Skeletal muscle satellite cell (primary cell): ENCODE results near the gene STKLD1.
"Not testable (repeated sequence)": the region's sequence is repeated elsewhere in the genome, so short reads cannot be mapped to it uniquely, and the experiment has no call there.

Experiments
- H3K27me3 ChIP-seq: 2 replicates; pipeline ENCODE4 v1.7.0; 2013; ENCODE audit warnings: low read length; ENCODE audit not compliant: control insufficient read depth, insufficient read depth
- H3K36me3 ChIP-seq: 2 replicates; pipeline ENCODE4 v1.7.0; 2013; ENCODE audit warnings: mild to moderate bottlenecking, control low read depth, low read length; ENCODE audit not compliant: insufficient read depth
- H3K4me1 ChIP-seq: 2 replicates; pipeline ENCODE4 v1.7.0; 2013; ENCODE audit warnings: low read length; ENCODE audit not compliant: control insufficient read depth, insufficient read depth
- H3K4me2 ChIP-seq: 2 replicates; pipeline ENCODE4 v1.7.0; 2013; ENCODE audit warnings: mild to moderate bottlenecking, low read length
- H3K4me3 ChIP-seq: 2 replicates; pipeline ENCODE4 v1.7.0; 2013; ENCODE audit warnings: low read length
- H3K9ac ChIP-seq: 2 replicates; pipeline ENCODE4 v1.7.0; 2013; ENCODE audit warnings: mild to moderate bottlenecking, low read depth, low read length, moderate library complexity
- H3K9me3 ChIP-seq: replicated peaks from 2 replicates; pipeline ENCODE4 v1.7.0; 2013; ENCODE audit warnings: mild to moderate bottlenecking, control low read depth, low read length

The STKLD1 gene

GRCh38 chr9:133440874-133441273 lies 64.7 kb downstream of the STKLD1 start:
- Histone ChIP-seq H3K4me2 (no peak overlapping the region), H3K4me3 (no peak overlapping the region), H3K27me3 (peaks cover 9% of the 10 kb centered on the region), H3K36me3 (no peaks in the 10 kb centered on the region), H3K9me3 (no peaks in the 10 kb centered on the region), H3K4me1 (no peaks in the 10 kb centered on the region), H3K9ac (no peak overlapping the region)

GRCh38 chr9:133441571-133441970 lies 65.4 kb downstream of the STKLD1 start:
- no peaks in the 10 kb centered on the region for H3K4me1 ChIP-seq
- H3K9me3 ChIP-seq: no peaks in the 10 kb centered on the region
- no peaks in the 10 kb centered on the region for H3K36me3 ChIP-seq
- no peak overlapping the region for H3K9ac ChIP-seq
- no peak overlapping the region for H3K4me3 ChIP-seq
- peaks cover 16% of the 10 kb centered on the region for H3K27me3 ChIP-seq
- H3K4me2 ChIP-seq: no peak overlapping the region

GRCh38 chr9:133443248-133443647 lies 67.1 kb downstream of the STKLD1 start:
- no peaks in the 10 kb centered on the region for H3K4me1 ChIP-seq
- H3K9me3 ChIP-seq: no peaks in the 10 kb centered on the region
- H3K36me3 ChIP-seq: no peaks in the 10 kb centered on the region
- H3K4me3 ChIP-seq: no peak overlapping the region
- peaks cover 16% of the 10 kb centered on the region for H3K27me3 ChIP-seq
- no peak overlapping the region for H3K4me2 ChIP-seq
- H3K9ac ChIP-seq: no peak overlapping the region

- no peak overlapping the region for H3K9ac ChIP-seq
- peaks cover 16% of the 10 kb centered on the region for H3K27me3 ChIP-seq
- H3K9me3 ChIP-seq: no peaks in the 10 kb centered on the region
- H3K4me2 ChIP-seq: no peak overlapping the region
- H3K36me3 ChIP-seq: no peaks in the 10 kb centered on the region
- no peak overlapping the region for H3K4me3 ChIP-seq
- no peaks in the 10 kb centered on the region for H3K4me1 ChIP-seq
These were observed 67.8 kb downstream of the STKLD1 start for GRCh38 chr9:133443982-133444381.

GRCh38 chr9:133445293-133445969 lies 69.3 kb downstream of the STKLD1 start:
- Histone ChIP-seq H3K4me3 (no peak overlapping the region), H3K4me1 (no peaks in the 10 kb centered on the region), H3K27me3 (peaks cover 16% of the 10 kb centered on the region), H3K4me2 (no peak overlapping the region), H3K36me3 (no peaks in the 10 kb centered on the region), H3K9ac (no peak overlapping the region), H3K9me3 (no peaks in the 10 kb centered on the region)

DNA sequence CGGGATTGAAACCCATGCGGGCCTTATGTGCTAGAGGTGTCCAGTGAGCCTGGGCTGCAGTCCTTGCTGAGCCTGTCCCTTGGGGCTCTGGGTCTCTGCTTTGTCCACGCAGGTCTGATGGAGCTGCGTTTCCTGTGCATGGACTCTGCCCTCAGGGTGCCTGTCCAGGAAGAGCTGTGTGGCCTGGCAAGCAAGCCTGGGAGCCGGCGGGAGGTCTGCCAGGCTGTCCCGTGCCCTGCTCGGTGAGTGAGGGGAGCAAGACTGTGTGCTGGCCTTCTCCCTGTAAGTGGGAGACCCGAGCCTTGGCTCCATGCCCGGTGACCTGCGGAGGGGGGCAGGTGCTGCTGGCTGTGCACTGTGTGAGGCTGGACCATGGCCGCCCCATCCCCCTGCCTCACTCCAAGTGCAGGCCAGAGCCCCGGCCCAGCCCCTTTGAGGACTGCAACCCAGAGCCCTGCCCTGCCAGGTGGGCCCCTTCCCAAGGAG lies 72.4 kb downstream of the STKLD1 start:
- H3K4me1 ChIP-seq: no peaks in the 10 kb centered on the region

GRCh38 chr9:133449760-133450159 lies 73.6 kb downstream of the STKLD1 start:
- H3K9ac ChIP-seq: no peak overlapping the region
- no peaks in the 10 kb centered on the region for H3K4me1 ChIP-seq
- peaks cover 21% of the 10 kb centered on the region for H3K27me3 ChIP-seq
- no peaks in the 10 kb centered on the region for H3K36me3 ChIP-seq
- H3K4me3 ChIP-seq: no peak overlapping the region
- no peak overlapping the region for H3K4me2 ChIP-seq
- no peaks in the 10 kb centered on the region for H3K9me3 ChIP-seq

More for the DNA sequence above, 72.4 kb downstream of the STKLD1 start:
- Histone ChIP-seq H3K9ac (no peak overlapping the region), H3K4me2 (no peak overlapping the region), H3K9me3 (no peaks in the 10 kb centered on the region), H3K27me3 (peaks cover 16% of the 10 kb centered on the region), H3K4me3 (no peak overlapping the region), H3K36me3 (no peaks in the 10 kb centered on the region)

DNA sequence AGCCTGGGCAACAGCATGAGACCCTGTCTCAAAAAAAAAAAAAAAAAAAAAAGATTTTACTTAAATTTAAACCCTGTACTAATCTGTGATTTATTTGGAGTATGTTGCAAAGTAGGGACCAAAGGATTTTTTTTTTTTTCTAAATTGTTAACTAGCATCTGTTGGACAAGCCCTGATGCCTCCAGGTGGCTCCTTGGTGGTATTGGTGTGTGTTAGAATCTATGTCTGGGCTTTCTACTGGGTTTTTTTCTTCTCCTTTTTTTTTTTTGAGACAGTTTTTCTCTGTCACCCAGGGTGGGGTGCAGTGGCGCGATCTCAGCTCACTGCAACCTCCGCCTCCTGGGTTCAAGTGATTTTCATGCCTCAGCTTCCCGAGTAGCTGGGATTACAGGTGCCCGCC lies 75.7 kb downstream of the STKLD1 start:
- H3K4me1 ChIP-seq, H3K4me2 ChIP-seq, H3K27me3 ChIP-seq, H3K9ac ChIP-seq, H3K36me3 ChIP-seq, H3K9me3 ChIP-seq, H3K4me3 ChIP-seq: not testable (repeated sequence)

DNA sequence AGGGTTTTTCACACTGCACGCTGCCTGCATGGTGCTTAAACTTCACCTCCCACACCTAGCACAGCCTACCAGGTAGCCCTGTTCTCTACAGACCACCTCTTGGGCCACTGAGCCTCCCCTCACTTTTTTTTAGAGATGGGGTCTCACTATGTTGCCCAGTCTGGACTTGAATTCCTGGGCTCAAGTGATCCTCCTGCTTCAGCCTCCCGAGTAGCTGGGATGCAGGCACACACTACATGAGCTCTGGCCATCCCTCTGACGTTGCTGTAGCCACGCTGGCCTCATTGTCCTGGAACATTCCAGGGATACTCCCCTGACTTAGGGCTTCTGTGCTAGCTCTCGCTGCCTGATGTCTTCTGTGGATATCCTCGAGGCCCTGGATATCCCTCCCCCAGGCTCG lies 76.4 kb downstream of the STKLD1 start:
- Histone ChIP-seq H3K4me3 (no peak overlapping the region), H3K27me3 (peaks cover 5% of the 10 kb centered on the region), H3K36me3 (no peaks in the 10 kb centered on the region), H3K9ac (no peak overlapping the region), H3K4me1 (no peaks in the 10 kb centered on the region), H3K4me2 (no peak overlapping the region), H3K9me3 (no peaks in the 10 kb centered on the region)

- no peak overlapping the region for H3K4me2 ChIP-seq
- no peaks in the 10 kb centered on the region for H3K36me3 ChIP-seq
- no peak overlapping the region for H3K4me3 ChIP-seq
- H3K4me1 ChIP-seq: no peaks in the 10 kb centered on the region
- H3K27me3 ChIP-seq: peaks cover 5% of the 10 kb centered on the region
- no peaks in the 10 kb centered on the region for H3K9me3 ChIP-seq
- H3K9ac ChIP-seq: no peak overlapping the region
These were observed 77.5 kb downstream of the STKLD1 start for GRCh38 chr9:133453651-133454050.

GRCh38 chr9:133454325-133454724 lies 78.2 kb downstream of the STKLD1 start:
- no peak overlapping the region for H3K4me3 ChIP-seq
- H3K4me1 ChIP-seq: peaks cover 4% of the 10 kb centered on the region
- no peak overlapping the region for H3K4me2 ChIP-seq
- H3K36me3 ChIP-seq: no peaks in the 10 kb centered on the region
- H3K9me3 ChIP-seq: no peaks in the 10 kb centered on the region
- no peak overlapping the region for H3K9ac ChIP-seq
- H3K27me3 ChIP-seq: peaks cover 5% of the 10 kb centered on the region

DNA sequence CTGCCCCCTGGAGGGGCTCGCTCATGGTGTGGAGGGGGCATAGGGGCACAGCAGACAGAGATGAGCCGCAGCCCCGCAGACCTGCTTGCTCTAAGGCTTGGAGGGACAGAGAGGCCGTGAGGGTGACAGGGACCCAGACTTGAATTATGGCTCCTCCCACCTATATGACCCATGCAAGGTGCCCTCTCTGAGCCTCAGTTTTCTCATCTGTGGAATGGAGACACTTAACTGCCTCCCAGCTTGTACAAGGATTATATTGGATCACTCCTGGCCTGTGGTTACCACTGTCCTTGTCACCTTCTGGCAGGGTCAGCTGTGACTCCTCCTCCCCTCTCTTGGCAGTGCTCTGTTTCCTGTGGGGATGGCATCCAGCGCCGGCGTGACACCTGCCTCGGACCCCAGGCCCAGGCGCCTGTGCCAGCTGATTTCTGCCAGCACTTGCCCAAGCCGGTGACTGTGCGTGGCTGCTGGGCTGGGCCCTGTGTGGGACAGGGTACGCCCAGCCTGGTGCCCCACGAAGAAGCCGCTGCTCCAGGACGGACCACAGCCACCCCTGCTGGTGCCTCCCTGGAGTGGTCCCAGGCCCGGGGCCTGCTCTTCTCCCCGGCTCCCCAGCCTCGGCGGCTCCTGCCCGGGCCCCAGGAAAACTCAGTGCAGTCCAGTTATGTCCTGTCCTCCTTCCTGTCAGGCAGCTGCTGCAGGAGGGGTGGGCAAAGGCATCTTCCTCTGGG lies 78.9 kb downstream of the STKLD1 start:
- H3K4me3 ChIP-seq: no peak overlapping the region
- H3K27me3 ChIP-seq: peaks cover 5% of the 10 kb centered on the region
- H3K4me2 ChIP-seq: no peak overlapping the region
- no peaks in the 10 kb centered on the region for H3K36me3 ChIP-seq
- H3K4me1 ChIP-seq: peaks cover 5% of the 10 kb centered on the region
- H3K9me3 ChIP-seq: no peaks in the 10 kb centered on the region
- H3K9ac ChIP-seq: no peak overlapping the region
